ENCODE measurements around the gene COBLL1. TPM values are rescaled to one million over a fixed set of nuclear protein-coding genes. Genes with fewer than 3 reads are reported as not detected.

The COBLL1 gene
- total RNA-seq, 1 experiment from 2014 or later, result 42.1 TPM

DNA sequence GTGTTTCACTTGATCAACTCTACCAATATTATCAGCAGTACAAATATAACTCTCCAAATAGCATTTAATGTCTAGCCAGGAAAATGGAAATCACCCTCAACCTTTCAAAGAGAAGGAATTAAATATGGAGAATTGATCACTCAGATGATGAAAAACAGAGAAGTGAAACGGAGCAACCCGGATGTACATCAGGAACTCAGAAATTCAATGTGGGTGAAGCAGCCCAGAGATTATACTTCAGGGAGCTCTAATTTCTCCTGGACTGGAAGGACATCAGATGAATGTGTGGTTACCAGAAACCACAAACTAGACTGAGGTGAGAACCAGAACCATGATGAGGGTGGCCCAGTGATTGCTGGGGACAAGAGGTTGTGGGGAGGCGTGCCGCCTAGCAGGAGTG is 35.5 kb upstream of the COBLL1 start:
- Histone ChIP-seq H3K4me3 (ENCODE audit: low read depth, low read length) (no peak overlapping the region), H3K27me3 (replicated peaks; ENCODE audit: control insufficient read depth, insufficient read depth, low read length) (no peaks in the 10 kb centered on the region), H3K9me3 (no peaks in the 10 kb centered on the region), H3K36me3 (ENCODE audit: control insufficient read depth, insufficient read depth, low read length) (no peaks in the 10 kb centered on the region), H3K4me1 (no peaks in the 10 kb centered on the region)
- TF ChIP-seq, protein P1, sequence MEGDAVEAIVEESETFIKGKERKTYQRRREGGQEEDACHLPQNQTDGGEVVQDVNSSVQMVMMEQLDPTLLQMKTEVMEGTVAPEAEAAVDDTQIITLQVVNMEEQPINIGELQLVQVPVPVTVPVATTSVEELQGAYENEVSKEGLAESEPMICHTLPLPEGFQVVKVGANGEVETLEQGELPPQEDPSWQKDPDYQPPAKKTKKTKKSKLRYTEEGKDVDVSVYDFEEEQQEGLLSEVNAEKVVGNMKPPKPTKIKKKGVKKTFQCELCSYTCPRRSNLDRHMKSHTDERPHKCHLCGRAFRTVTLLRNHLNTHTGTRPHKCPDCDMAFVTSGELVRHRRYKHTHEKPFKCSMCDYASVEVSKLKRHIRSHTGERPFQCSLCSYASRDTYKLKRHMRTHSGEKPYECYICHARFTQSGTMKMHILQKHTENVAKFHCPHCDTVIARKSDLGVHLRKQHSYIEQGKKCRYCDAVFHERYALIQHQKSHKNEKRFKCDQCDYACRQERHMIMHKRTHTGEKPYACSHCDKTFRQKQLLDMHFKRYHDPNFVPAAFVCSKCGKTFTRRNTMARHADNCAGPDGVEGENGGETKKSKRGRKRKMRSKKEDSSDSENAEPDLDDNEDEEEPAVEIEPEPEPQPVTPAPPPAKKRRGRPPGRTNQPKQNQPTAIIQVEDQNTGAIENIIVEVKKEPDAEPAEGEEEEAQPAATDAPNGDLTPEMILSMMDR (IDR thresholded peaks at IDR 0.05; ENCODE audit: insufficient read depth in 1 of 2, low read depth in 1 of 2, low read length in 1 of 2, severe bottlenecking in 1 of 2, unreplicated experiment in 1 of 2), result no peak
- intact Hi-C loops (cut with micrococcal nuclease; ENCODE audit: unreplicated experiment), result no loop called here
- BruUV-seq (replicated peaks), result no TSS peak
- Mint-ChIP-seq H3K4me1 (ENCODE audit: low read depth, unreplicated experiment) (no peaks in the 10 kb centered on the region), H3K9me3 (ENCODE audit: unreplicated experiment) (no peaks in the 10 kb centered on the region), H3K27ac (ENCODE audit: unreplicated experiment) (no peak overlapping the region), H3K27me3 (ENCODE audit: insufficient read depth, unreplicated experiment) (no peaks in the 10 kb centered on the region), H3K36me3 (ENCODE audit: insufficient read depth, unreplicated experiment) (no peaks in the 10 kb centered on the region), H3K4me3 (ENCODE audit: unreplicated experiment) (no peak overlapping the region)
- CTCF ChIA-PET, result no interaction called here
- POLR2A ChIA-PET, result no interaction called here
- no peak for DNase-seq

DNA sequence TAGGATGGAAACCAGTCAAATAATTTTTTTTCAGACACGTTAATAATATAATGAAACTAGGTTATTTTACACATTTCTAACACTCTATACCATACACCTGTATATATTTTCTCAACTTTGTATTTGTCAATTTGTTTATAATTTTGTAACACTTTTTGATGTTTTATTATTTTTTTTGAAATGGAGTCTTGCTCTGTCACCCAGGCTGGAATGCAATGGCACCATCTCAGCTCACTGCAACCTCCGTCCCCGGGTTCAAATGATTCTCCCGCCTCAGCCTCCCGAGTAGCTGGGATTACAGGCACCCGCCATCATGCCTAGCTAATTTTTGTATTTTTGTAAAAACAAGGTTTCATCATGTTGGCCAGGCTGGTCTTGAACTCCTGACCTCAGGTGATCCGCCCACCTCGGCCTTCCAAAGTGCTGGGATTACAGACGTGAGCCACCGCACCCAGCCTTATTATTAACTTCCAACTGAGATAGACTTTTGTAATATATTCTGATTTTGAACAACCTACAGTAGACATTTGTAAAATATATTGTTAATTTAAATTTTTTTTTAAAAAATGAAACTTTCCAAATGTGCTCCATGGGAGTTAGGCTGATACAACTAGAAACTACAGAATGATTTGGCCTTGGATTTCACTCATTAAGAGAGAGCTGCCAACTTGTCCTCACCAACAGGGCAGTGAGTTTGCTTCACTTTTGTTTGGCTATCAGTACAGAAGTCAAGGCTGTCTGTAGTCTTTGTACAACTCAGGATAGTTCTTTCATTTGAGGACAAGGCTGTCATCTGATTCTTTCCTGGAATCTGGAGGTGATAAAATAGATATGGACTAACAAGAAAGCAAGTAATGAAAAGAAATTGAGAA is 33.9 kb upstream of the COBLL1 start:
- H3K36me3 Mint-ChIP-seq (ENCODE audit: insufficient read depth, unreplicated experiment), result no peaks in the 10 kb centered on the region
- H3K4me1 Mint-ChIP-seq (ENCODE audit: low read depth, unreplicated experiment), result no peaks in the 10 kb centered on the region
- Histone ChIP-seq H3K9me3 (no peaks in the 10 kb centered on the region), H3K36me3 (ENCODE audit: control insufficient read depth, insufficient read depth, low read length) (no peaks in the 10 kb centered on the region), H3K4me3 (ENCODE audit: low read depth, low read length) (no peak overlapping the region), H3K4me1 (no peaks in the 10 kb centered on the region), H3K27me3 (replicated peaks; ENCODE audit: control insufficient read depth, insufficient read depth, low read length) (no peaks in the 10 kb centered on the region)
- CTCF ChIA-PET, result no interaction called here
- no peaks in the 10 kb centered on the region for H3K27me3 Mint-ChIP-seq (ENCODE audit: insufficient read depth, unreplicated experiment)
- DNase-seq, result no peak
- H3K4me3 Mint-ChIP-seq (ENCODE audit: unreplicated experiment), result no peak overlapping the region
- intact Hi-C loops (cut with micrococcal nuclease; ENCODE audit: unreplicated experiment), result no loop called here
- no peaks in the 10 kb centered on the region for H3K9me3 Mint-ChIP-seq (ENCODE audit: unreplicated experiment)
- no peak overlapping the region for H3K27ac Mint-ChIP-seq (ENCODE audit: unreplicated experiment)
- TF ChIP-seq, protein P1 (IDR thresholded peaks at IDR 0.05; ENCODE audit: insufficient read depth in 1 of 2, low read depth in 1 of 2, low read length in 1 of 2, severe bottlenecking in 1 of 2, unreplicated experiment in 1 of 2), result no peak
- no TSS peak for BruUV-seq (replicated peaks)
- POLR2A ChIA-PET, result no interaction called here

DNA sequence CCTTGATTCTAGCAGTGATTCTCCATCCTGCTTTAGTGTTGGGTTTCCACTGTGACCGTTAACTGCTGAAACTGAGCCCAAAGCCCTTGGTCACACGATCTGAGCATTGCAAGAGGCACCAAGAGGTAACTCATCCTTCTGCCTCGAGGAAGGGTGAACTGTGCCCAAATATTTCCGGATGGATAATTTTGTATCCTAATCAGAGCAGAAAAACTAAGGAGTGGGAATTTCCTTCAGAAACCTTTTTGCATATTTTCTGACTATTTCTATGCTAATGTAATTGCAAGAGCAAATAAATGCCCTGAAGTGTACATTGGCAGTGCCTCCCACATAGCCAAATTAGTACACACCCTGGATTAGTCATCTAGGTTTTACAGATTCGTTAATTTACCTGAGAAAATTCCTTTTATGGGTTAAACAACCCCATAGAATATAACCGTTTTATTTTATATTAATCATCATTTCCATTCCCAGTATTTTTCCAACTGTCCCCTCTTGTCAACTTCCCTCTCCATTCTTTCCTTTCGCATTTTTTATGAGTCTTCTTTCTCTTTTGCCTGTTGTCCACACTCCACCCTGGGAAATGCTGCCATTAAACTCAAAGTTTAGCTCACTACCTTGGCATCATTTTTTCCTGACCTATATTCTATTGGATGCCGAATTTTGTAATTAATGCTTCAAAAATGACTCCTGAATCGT is 31.7 kb upstream of the COBLL1 start:
- no peaks in the 10 kb centered on the region for H3K9me3 Mint-ChIP-seq (ENCODE audit: unreplicated experiment)
- CTCF ChIA-PET, result no interaction called here

More for the DNA sequence above, 31.7 kb upstream of the COBLL1 start:
- no peaks in the 10 kb centered on the region for H3K36me3 ChIP-seq (ENCODE audit: control insufficient read depth, insufficient read depth, low read length)
- intact Hi-C loops (cut with micrococcal nuclease; ENCODE audit: unreplicated experiment), result no loop called here
- Mint-ChIP-seq H3K36me3 (ENCODE audit: insufficient read depth, unreplicated experiment) (no peaks in the 10 kb centered on the region), H3K4me3 (ENCODE audit: unreplicated experiment) (no peak overlapping the region), H3K27ac (ENCODE audit: unreplicated experiment) (no peak overlapping the region), H3K4me1 (ENCODE audit: low read depth, unreplicated experiment) (no peaks in the 10 kb centered on the region), H3K27me3 (ENCODE audit: insufficient read depth, unreplicated experiment) (no peaks in the 10 kb centered on the region)
- H3K9me3 ChIP-seq, result no peaks in the 10 kb centered on the region
- no peak for DNase-seq
- no peak overlapping the region for H3K4me3 ChIP-seq (ENCODE audit: low read depth, low read length)
- TF ChIP-seq, protein P1 (IDR thresholded peaks at IDR 0.05; ENCODE audit: insufficient read depth in 1 of 2, low read depth in 1 of 2, low read length in 1 of 2, severe bottlenecking in 1 of 2, unreplicated experiment in 1 of 2), result no peak
- no TSS peak for BruUV-seq (replicated peaks)
- H3K4me1 ChIP-seq, result no peaks in the 10 kb centered on the region
- H3K27me3 ChIP-seq (replicated peaks; ENCODE audit: control insufficient read depth, insufficient read depth, low read length), result no peaks in the 10 kb centered on the region
- POLR2A ChIA-PET, result no interaction called here
